ENCODE measurements around the gene ABHD11.
"Not testable (repeated sequence)": the region's sequence is repeated elsewhere in the genome, so short reads cannot be mapped to it uniquely, and the experiment has no call there.

Gene ABHD11

DNA sequence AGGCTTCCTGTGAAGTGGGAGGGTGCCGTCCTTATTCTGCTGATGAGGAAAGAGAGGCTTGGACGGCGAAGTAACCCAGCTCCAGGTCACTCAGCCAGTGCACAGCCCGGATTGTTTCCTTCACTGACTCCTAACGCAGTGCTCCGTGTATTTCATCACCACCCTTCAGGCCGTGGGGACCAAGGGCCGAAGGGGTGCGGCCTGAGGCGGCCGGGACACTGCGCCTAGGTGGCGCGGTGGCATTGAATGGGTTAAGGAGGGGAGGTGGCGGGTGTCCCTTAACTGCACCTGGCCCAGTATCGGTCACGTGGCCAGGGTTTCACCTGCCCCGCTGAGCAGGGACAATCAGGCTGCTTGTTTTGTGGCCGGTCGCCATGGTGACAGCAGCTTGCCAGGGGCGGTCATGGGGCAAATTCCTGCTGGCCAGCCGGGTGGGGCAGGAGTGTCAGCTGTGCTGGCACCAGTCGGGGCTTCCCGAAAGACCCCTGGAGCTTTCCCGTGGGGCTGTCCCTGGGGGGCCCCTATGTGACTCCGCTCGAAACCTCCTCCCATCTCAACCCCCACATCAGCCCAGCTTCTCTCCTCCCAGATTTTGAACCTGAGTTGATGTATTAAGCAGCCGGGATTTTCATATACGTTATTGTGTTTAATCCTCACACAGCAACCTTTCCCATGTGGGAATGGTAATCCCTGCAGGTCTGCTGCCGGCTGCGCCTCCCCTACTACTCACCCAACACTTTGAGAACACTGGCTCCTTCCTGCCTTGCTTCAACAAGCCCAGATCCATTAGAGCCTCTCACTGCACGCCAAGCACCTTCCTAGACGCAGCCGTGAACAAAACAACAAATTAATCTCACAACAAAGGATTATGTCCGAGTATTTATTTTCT, 4.4 kb upstream of the ABHD11 start:
- peak; percentile 90 for DNase-seq (ENCODE audit: low spot score)

DNA sequence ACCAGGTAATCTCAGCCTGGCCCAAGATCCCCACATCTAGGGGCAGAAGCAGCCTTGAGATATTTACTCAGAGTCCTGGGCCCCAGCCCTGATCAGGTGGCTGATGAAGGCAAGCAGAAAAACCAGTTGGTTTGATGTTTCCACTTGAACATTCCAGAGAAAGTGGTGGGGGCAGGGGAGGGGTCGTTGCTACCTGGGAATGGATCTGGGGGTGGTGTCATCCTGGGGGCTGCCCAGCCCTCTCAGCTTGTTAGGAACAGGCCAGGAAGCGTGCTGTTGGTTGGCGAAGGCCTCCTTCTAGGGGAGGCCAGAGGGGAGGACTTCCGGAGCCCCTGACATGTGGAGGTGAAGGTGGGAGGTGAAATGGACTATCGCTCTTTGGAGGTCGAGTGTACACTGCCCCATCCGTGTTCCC, 3.7 kb upstream of the ABHD11 start:
- DNase-seq (ENCODE audit: low spot score) = peak; percentile 29

DNA sequence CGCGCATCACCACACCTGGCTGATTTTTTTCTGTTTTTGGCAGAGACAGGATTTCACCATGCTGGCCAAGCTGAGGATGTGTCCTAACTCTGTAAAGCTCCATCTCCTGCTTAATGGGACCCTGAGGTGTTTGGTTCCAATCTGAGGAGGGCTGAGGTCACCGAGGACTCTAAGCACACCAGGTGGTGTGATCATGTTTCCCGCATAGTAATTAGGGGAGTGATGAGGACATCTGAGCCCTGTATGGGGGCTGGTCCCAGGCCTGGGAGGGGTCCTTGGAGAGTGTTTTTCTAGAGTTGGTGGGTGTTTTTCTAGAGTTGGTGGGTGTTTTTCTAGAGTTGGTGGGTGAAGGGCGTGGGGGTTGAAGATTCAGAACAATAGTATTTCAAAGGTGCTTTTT, 3.0 kb upstream of the ABHD11 start:
- DNase-seq (ENCODE audit: low spot score) = no peak

DNA sequence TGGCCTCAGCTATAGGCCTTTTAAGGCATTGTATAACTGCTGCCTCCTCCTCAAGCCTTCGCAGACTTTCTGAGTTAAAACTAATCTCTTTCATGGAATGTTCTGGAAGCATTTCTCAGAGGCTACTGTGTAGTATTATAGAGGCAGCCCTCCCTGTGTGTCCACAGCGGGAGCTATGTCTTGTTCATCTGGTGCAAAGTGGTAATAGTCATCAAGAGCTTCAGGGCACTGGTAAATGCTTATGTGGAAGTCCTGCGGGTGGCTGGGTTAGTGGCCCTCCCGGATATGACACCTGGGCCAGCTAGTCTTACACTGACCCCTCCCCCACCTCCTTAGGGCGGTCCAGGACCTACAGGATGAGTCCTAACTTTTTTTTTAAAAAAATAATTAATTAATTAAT, 2.2 kb upstream of the ABHD11 start:
- no peak for DNase-seq (ENCODE audit: low spot score)

DNA sequence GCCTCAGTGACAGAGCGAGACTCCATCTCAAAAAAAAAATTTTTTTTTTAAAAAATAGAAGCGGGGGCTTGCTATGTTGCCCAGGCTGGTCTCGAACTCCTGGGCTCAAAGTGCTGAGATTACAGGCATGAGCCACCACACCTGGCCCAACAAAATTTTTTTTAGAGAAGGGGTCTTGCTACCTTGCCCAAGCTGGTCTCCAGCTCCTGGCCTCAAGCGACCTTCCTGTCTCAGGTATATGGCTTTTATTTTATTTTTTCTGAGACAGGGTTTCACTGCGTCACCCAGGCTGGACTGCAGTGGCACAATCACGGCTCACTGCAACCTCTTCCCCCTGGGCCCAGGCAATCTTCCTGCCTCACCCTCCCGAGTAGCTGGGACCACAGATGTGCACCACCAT, 1.6 kb upstream of the ABHD11 start:
- no peak for DNase-seq (ENCODE audit: low spot score)

DNA sequence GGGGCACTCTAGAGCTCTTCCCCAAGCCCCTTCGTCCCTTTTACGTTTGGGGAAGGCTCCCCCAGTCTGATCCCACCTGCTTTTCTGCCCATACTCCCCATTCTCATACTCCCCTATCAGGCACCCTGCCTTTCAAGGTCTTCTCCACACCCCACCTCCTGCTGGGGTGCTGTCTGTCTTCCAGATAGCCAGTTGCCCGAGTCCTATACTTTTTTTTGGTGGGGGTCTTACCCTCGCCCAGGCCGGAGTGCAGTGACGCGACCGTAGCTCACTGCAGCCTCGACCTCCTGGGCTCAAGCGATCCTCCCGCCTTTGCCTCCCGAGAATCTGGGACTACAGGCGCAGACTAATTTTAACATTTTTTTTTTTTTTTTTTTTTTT, 775 bp upstream of the ABHD11 start:
- DNase-seq (ENCODE audit: low spot score) = no peak

DNA sequence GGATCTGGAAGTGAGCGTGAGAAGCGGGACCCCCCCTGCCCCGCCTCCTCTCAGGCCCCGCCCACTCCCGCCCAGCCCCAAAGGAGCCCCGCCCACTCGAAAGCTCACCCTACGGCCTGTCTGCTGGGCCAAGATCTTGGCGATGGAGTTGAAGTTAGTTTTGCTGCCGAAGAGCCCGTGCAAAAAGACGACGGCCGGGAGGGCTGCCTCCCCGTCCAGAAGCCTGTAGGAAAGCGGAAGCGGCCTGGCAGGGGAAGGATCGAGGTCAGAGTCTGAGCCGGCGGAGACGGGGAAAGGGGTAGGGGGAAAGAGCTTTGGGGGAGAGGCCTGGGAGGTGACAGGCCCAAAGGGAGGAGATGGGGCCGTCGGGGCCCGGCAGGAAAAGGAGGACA, 386 bp downstream of the ABHD11 start:
- peak; percentile 60 for DNase-seq (ENCODE audit: low spot score)

DNA sequence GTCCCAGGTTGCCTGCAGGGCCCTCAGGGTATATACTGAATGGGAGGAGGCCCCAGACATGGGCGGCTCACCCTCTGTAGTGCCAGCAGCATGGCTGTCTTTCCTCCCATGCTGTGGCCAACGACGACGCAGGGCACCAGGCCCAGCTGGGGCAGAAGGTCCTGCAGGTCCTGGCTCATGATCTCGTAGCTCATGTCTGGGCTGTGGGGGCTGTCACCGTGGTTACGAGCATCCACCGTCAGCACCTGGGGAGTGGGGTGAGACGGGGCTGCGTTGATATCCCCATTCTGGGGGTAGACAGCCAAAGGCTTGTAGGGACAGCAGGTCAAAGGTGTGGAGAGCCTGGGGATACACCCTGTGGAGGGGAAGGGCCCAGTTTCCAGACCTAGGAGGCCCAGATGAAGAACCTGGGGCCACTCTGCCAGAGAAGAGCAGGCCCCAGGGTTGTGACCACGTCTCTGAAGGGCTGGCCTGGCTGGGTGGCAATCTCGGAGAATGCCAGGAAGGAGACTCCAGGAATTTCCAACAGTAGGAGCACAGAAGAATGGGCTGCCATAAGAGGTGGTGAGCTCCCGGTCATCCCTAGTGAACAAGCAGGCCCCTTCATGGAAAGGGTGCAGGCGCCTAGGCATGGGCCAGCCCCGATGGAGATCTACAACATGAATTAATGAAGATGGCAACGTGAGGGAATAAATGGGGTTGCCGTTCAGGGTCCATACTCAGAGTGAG, 947 bp downstream of the ABHD11 start:
- no peak for DNase-seq (ENCODE audit: low spot score)

DNA sequence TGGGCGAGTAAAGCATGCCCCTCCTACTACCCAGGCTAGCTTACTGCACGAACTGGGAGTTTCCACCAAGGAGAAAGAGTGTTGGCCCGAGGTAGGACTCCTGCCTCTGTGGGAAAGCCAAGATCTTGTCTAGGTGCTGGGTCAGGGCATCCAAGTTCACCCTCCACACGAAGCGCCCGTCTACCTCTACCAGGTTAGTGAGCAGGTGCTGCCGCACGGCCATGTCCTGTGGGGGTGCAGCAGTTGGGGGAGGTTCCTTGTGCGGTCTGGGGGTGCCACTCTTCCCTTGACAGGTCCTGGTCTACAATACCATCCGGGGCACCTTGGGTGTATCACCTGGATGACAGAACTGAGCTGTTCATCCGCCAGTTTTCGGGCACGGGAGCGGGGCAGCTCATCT, 1.7 kb downstream of the ABHD11 start:
- DNase-seq (ENCODE audit: low spot score) = no peak

DNA sequence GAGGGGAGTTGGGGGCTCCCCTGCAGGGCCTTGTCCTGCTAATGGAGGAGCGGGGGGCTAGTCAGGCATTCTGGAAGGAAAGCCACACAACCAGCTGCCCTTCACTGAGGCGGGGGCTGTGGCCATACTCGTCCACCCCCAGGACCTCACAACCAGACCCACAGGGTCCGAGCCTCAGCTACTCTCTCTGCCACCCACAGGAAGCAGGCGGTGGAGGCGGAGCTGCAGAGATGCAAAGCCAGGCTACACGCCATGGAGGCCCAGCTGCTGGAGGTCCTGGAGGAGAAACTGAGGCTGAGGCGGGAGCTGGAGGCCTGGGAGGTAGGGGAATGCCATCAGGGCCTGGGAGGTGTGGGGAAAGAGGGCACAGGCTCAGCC, 3.1 kb downstream of the ABHD11 start:
- no peak for DNase-seq (ENCODE audit: low spot score)

DNA sequence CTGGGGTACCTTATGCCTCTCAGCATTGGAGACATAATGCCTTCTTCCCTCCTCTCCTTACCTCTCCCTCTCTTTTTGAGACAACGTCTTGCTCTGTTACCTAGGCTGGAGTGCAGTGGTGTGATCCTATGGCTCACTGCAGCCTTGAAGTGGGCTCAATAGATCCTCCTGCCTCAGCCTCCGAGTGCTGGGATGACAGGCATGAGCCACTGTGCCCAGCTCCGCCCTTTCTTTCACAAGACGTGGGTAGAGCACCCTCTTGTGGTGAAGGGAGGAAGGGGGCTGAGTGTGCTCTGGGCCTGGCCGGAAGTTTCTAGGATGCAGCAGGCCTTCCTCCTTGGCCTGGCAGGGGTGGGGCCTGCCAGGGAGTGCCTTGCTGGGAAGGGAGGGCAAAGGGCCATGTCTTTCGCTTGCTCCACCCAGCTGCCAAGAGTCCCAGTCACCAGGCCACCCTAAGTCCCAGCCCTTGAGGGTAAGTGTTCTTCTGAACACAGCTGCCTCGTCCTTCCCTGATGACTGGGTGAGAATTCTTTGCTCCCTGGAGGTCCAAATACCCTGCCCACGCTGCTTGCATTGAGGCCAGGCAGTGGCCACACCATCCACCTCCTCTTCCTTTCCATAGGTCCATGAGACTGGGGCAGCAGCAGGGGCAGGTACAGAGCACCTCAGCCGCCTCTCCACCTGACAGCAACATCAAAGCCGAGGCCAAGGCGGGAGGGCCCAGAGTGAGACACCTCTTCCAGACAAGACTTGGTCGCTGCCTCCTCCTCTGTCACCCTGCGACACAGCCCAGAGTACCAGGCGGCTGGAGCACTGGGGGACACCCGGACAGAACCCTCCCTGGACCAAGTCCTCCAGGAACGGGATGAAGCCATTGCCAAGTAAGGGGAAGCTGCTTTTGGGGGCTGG, 3.7 kb downstream of the ABHD11 start:
- peak; percentile 80 for DNase-seq (ENCODE audit: low spot score)

DNA sequence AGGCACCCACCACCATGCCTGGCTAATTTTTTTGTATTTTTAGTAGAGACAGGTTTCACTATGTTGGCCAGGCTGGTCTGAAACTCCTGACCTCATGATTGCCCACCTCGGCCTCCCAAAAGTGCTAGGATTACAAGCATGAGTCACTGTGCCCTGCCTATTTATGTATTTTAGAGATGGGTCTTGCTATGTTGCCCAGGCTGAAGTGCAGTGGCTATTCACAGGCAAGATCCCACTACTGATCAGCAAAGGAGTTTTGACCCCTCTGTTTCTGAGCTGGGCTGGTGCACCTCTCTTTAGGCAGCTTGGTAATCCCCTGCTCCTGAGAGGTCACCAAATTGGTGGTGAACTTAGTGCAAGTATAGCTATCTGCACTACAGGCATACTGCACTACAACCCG, 6.2 kb downstream of the ABHD11 start:
- DNase-seq (ENCODE audit: low spot score) = no peak

DNA sequence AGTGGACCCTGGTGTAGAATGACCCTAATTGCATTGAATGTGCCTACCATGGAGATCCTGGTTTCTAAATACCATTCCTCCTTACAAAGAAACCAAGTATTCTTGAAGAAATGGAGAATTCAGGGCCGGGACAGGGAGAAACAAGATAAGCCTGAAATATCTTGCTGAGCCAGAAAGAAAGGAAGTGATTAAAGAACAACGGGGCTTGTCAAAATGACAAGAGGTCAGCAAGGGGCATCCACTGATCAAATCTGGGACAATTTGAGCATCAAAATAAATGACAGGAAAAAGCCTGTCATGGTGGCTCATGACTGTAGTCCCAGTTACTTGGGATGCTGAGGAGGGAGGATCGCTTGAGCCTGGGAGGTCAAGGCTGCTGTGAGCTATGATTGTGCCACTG, 8.1 kb downstream of the ABHD11 start:
- no peak for DNase-seq (ENCODE audit: low spot score)

DNA sequence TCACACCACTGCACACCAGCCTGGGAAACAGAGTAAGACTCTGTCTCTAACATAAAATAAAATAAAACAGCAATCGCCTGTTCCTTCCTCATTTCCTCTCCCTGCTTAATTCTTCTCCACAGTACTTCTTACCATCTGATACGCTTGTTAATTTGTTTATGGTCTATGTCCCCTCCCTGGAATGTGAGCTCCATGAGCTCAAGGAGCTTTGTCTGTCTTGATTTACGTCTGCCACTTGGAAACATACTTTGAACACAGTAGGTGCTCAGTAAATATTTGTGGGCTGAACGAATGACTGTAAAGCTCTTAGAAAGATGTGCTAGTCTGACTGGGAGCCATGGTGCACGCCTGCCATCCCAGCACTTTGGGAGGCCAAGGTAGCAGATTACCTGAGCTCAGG, 10.1 kb downstream of the ABHD11 start:
- no peak for DNase-seq (ENCODE audit: low spot score)

DNA sequence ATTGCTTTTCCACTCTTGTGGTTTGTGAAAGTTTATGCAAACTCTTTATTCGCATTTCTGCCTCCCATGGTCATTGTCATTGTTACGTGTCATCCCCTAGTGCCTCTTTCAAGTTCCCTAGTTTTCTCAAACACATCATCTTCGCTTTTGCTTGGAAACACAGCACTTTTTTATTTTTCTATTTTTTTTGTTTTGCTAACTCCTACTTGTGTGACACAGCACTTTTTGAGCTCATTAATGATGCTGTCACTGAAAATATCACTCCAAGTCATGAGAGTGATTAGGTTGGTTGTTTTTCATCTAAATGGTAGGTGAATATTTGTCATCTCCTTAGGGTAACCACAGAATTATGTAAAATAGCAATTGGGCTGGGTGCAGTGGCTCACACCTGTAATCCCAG, 10.7 kb downstream of the ABHD11 start:
- no peak for DNase-seq (ENCODE audit: low spot score)

DNA sequence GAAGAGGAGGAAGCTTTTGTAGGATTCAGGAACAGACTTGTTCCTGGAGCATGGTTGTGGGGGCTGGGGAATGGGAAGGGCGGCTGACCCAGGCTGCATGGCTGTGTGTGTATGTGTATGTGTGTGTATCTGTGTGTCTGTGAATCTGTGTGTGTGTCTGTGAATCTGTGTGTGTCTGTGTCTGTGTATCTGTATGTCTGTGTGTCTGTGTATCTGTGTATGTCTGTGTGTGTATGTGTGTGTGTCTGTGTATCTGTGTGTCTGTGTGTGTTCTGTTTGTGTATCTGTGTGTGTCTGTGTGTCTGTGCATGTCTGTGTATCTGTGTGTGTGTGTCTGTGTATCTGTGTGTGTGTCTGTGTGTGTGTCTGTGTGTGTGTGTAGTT, 12.5 kb downstream of the ABHD11 start:
- DNase-seq (ENCODE audit: low spot score) = no peak

DNA sequence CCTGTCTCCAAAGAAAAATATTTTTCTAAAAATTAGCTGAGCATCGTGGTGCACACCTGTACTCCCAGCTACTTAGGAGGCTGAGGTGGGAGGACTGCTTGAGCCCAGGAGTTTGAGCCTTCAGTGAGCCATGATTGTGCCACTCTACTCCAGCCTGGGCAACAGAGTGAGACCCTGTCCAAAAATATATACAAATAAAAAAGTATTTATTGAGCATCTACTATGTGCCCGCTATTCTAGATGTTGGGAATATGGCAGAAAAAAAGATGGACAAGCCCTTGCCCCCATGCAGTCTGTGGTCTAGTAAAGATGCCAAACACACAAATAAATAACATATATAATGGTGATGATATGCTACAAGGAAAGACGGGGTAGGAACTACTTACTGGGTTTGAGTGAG, 14.8 kb downstream of the ABHD11 start:
- no peak for DNase-seq (ENCODE audit: low spot score)

DNA sequence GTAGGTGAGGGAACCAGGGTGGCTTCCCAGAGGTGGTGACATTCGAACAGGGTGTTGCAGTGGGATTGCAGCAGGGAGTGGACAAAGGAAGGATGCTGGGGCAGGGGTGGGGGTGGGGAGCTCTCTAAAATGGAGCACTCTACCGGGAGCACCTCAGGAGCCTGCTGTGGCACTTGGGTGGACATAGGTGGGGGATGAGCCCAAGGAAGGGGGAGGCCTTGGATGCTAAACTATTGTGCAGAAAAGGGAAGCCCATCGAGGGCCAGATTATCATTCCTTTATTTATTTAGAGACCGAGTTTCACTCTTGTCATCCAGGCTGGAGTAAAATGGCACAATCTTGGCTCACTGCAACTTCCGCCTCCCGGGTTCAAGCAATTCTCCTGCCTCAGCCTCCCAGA, 15.8 kb downstream of the ABHD11 start:
- no peak for DNase-seq (ENCODE audit: low spot score)

DNA sequence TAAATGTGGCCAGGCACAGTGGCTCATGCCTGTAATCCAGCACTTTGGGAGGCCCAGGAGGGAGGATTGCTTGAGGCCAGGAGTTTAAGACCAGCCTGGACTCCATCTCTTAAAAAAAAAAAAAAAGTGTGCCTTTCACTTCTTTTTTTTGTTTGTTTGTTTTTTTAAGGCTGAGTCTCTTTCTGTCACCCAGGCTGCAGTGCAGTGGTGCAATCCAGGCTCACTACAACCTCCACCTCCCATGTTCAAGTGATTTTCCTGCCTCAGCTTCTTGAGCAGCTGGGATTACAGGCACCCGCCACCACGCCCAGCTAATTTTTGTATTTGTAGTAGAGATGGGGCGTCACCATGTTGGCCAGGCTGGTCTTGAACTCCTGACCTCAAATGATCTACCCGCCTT, 16.4 kb downstream of the ABHD11 start:
- DNase-seq (ENCODE audit: low spot score) = not testable (repeated sequence)

DNA sequence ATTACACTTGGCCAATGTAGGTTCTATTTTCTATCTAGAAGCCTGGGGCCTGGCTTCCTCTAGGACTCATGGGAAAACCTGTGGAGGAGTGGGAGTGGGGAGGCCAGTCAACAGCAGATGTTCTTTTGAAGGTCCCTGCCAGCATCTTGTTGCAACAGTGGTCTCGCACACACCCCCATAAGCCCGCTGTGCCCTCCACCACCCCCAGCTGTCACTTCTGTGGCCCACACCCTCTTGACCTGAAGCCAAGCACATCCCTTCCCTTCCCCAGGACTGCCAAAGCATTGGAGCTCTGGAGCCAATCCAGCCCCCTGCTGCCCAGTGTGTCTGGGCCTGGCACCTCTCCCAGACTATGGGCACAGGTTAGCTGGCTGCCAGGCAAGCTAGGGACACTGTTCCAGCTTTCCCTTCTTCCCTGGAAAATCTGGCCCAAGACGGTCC, 17.2 kb downstream of the ABHD11 start:
- peak; percentile 96 for DNase-seq (ENCODE audit: low spot score)

DNA sequence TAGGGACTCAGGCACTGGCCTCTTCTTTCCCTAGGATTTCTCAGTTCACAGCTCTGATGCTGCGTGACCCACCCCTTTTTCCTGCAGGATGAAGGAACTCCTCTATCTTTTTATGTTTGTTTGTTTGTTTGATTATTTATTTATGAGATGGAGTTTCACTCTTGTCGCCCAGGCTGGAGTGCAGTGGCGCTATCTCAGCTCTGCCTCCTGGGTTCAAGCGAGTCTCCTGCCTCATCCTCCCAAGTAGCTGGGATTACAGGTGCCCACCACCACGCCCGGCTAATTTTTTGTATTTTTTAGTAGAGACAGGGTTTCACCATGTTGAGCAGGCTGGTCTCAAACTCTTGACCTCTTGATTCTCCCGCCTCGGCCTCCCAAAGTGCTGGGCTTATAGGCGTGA, 18.2 kb downstream of the ABHD11 start:
- not testable (repeated sequence) for DNase-seq (ENCODE audit: low spot score)

DNA sequence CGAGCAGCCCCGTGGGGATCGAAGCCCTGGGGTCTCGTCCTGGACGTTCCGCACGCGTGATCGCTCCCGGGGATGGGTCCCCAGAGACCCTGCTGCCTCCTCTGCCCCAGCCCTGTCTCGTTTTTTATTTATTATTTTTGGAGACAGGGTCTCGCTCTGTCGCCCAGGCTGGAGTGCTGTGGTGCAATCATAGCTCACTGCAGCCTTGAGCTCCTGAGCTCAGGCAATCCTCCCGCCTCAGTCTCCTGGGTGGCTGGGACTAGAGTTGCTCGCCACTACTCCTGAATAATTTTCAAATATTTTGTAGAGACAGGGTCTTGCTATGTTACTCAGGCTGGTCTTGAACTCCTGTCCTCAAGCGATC, 18.8 kb downstream of the ABHD11 start:
- no peak for DNase-seq (ENCODE audit: low spot score)
